NCI-H446 (cell line): ENCODE data around the gene SF3A2.

ENCODE experiments used
- DNase-seq, 2 experiments: peaks; one replicate each; lab custom pipeline; 2025; lab: John Stamatoyannopoulos, UW

SF3A2 gene

DNA sequence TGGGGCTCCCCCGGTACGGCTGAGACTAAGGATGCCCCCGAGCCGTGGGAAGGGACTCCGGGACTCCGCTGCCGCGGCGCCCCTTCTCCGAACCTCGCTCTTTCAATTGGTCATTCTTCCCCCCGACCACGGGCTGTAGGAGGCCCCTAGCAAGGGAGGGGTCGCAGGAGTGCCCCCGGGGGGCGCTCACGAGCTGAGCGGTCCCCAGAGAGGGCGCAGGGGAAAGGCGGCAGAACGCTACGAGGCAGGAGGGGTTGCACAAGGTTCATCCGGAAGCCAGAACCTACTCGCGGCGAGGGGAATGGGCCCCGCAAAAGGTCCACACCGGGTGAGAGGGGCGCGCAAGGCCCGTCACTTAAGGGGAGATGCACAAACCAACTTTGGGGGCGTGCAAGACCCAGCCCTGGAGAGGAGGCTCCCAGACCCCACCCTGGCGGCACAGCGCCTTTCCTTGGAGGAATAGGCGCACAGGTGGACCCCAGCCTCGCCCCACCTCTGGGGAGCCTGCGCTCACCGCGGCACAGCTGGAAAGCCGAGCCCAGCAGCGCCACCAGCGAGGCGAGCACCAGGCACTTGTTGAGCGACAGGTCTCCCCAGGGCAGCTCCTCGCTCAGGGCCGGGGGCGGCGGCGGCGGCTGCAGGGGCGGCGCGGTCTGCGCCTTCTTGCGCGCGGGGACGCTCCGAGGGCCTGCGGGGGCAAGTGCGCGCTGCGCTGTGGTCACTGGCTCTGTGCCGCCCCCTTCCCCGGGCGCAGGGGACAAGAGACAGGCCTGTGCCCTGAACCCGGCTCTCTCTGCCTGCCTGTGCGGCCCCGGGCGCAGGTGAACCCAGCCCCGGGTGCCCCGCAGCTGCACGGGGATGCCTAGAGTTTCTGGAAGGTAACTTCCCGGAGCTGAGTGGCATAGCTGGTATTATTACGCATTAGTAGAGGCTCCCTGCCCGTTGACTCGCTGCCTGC is 16.8 kb downstream of the SF3A2 start:
- no peak for DNase-seq

DNA sequence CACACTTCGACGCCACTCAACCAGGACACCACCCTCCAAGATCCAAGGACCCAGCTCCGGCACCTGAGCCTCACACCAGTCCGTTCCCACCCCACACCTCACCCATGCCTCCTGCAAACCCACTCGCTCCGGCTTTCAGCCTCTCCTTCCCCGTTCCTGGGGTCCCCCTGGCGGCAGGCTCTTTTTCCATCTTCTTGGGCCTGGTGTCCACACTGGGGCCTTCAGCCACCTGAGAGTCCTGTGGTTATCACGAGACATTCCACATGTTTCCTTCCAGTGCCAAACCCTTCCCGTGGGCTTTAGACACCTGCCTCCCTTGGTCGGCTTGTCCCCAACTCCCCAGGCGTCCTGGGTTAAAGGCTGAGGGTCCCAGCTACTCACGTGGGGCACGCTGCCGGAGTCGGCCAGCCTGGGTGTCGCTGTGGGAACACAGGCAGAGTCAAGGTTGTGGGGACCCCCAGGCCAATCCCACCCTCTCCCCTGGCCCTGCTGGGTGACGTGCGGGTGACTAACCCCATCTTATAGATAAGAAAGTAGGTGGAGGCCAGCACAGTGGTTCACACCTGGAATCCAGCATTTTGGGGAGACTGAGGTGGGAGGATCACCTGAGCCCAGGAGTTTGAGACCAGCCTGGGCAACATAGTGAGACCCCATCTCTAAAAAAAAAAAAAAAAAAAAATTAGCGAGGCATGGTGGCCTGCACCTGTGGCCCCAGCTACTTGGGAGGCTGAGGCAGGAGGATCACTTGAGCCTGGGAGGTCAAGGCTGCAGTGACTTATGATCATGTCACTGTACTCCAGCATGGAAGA is 17.6 kb downstream of the SF3A2 start:
- no peak for DNase-seq

- no peak for DNase-seq
Measured at GRCh38 chr19:2255112-2255845, 18.7 kb downstream of the SF3A2 start.

DNA sequence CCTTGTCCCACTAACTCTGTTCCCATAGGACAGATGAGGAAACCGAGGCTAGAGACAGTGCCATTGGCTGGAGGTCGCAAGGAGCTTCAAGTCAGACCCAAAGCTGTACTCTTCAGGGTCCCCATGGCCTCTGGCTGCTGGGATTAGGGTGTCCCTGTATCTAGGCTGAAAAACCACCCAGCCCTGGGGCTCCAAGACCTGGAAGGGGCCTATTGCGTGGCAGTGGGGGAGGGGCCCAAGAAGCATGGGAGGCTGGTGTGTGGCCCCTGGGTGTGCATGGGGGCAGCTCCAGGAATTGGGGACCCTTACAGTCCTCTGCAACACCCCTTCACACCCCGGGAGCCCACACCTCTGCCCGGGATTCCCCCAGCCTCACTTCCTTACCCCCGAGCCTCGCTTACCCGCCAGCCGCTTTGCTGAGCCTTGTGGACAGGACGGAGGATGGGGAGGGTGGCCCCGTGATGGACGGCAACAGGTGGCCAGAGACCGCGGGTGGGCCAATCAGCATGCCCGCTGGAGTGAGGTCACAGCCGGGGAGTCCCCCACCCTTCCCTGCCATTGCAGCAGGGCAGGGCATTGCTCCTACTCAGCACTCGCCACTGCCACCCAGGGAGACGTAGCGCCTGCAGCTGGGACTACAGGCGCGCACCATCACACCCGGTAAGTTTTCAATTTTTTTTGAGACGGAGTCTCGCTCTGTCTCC is 19.5 kb downstream of the SF3A2 start, which contains the start of gene JSRP1:
JSRP1 (minus strand) TSS at position 436 of the 704 bp plus-strand sequence. CDS start 1,103 bp downstream, outside the sequence.
- no peak for DNase-seq

DNA sequence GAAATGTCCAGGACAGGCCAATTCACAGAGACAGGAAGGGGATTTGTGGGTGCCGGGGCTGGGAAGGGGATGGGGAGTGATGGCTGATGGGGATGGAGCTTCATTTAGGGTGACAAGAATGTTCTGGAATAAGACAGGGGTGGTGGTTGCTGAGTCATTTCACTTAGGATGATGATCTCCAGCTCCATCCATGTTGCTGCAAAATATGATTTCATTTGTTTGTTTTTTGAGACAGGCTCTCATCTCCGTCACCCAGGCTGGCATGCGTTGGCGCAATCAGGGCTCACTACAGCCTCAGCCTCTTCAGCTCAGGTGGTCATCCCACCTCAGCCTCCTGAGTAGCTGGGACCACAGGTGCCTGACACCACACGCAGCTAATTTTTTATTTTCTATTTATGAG is 22.7 kb downstream of the SF3A2 start:
- no peak for DNase-seq

- DNase-seq, result no peak
Measured at GRCh38 chr19:2260341-2260805, 23.7 kb downstream of the SF3A2 start.

DNA sequence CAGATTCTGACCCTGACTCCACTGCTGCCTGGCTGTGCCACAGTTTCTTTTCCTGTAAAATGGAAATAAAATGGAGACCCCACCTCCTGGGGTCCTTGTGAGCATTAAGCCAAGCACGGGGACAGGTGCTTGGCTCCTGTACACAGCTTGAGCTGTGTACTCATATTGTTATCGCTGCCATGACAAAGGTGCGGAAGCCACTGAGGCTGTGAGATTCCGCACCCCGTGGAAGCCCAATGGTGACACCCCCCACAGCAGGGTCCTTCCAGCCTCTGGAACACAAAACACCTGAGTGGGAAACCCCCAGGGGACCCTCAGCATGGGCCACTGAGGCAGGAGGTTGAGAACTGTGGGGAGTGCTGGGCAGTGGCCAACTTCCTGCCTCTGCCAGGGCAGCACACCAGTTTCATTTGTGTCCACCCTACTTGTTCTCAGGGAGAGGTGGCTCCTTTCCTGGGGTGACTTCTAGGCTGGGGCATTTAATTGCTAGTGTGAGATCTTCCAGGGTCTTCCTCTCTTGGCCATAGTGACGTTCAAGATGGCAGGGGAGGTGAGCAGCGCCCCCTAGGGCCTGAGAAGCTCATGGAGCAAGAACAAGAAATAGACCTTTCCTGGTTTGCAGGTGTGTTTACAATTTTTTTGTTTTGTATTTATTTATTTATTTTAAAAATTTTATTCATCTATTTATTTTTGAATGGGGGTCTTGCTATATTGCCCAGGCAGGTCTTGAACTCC is 25.0 kb downstream of the SF3A2 start:
- DNase-seq, result no peak

DNA sequence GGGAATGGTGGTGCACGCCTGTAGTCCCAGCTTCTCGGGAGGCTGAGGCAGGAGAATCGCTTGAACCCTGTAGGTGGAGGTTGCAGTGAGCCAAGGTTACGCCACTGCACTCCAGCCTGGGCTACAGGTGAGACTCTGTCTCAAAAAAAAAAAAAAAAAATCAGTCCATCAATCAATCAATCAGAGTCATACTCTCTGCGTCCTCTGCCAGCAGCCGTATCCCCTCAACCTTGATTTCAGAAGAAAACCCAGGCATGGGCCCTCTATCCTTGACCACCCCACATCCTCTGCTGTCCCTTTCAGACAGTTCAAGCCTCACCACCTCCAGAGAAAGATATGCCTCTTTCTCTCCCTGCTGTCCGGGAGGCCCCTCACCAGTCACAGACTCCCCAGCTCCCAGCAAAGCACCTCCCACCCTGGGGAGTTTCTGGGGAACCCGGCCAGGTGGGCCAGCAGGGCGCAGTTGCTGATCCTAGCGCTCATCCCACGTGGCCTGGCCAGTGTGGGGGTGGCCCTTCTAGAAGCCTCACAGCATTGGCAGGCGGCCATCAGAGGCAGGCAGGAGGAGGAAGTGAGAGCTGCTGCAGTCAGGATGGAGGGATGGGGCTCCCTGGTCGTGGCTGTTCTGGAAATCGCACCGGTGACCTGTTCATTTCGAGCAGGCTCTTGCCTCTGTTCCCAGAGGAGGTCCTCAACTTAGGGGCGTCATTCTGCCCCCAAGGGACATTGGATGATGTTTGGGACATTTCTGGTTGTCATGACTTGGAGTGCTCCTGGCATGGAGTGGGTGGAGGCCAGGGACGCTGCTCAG is 29.8 kb downstream of the SF3A2 start:
- no peak for DNase-seq

DNA sequence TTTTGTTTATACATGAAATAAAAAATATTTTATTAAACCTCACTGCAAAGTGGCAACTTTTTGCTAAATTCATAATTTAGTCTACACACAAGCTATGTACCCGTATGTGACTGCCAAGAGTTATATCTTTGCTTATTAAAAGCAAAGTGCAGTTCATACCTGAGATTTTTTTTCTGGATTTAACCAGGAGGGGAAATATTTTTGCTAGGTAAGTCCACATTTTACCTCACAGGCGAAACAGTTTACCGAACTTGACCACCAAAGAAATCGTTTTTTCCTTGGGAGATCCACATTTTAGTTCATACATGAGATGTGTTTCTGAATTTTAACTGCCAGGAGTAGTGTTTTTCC is 31.8 kb downstream of the SF3A2 start:
- DNase-seq, result no peak

DNA sequence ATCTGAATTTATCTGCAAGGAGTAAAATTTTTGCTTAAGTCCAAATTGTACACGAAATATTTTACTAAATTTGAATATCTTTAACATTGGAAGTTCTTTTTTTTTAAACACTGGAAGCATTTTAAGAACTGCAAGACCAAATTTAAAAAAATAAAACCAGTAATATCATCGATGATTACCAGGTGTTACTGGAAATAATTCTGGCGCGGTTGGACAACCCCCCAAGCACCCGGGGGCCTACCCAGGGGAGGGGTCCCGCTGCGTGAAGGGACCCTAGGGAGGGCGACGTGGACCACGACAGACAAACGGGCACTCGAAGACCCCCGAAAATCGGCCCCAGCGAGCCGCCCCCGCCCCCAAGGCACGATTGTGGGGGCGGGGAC is 32.2 kb downstream of the SF3A2 start:
- DNase-seq, result no peak

DNA sequence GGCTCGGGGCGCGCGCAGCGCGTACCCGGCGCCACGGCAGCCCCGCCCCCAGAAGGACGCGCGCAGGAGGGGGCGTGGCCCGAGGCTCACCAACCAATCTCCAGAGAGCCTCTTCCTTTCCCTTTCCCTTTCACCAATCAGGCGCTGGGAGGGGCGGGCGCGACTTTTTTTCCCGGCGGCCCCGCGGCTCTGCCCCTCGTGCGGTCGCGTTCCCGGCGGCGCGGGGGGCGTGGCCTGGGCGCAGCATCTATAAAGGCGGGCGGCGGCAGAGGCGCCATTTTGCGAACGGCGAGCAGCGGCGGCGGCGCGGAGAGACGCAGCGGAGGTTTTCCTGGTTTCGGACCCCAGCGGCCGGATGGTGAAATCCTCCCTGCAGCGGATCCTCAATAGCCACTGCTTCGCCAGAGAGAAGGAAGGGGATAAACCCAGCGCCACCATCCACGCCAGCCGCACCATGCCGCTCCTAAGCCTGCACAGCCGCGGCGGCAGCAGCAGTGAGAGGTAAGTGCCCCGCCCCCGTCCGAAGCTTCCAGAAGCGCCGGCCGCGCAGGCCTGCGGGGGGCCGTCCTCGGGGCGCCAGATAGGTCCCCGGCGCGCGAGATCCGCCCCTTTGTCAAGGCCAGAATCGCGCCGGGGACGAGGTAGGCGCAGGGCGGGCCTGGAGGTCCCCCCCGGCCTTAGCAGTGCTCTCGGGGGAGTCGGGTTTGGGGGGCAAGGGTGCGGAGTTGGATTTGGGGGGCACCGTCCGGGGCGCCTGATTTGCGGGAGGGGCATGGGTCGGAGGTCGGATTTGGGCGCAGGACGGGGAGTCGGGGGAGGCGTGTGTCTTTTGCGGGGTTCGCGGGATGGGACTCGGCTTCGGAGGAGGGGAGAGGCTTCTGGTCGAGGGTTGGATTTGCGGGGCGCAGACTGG is 32.9 kb downstream of the SF3A2 start:
- DNase-seq, result peak; percentile 83 to 97

DNA sequence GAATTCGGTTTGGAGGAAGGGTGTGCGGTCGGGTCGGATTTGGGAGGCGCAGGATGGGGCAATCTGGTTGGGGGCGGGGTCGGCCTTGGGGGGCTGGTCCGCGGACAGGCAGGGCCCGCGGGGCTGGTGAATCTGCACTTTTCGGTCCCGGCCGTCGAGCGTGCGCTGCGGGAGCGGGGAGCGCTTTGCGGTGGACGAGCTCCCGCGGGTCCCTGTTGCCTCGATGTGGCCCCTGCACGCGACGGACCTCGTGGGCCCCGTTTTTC is 33.5 kb downstream of the SF3A2 start:
- no peak for DNase-seq

- peak; percentile 11 to 59 for DNase-seq
Measured at GRCh38 chr19:2270423-2271233, 34.0 kb downstream of the SF3A2 start.

- DNase-seq, result no peak
Measured at GRCh38 chr19:2271234-2272103, 34.8 kb downstream of the SF3A2 start.

DNA sequence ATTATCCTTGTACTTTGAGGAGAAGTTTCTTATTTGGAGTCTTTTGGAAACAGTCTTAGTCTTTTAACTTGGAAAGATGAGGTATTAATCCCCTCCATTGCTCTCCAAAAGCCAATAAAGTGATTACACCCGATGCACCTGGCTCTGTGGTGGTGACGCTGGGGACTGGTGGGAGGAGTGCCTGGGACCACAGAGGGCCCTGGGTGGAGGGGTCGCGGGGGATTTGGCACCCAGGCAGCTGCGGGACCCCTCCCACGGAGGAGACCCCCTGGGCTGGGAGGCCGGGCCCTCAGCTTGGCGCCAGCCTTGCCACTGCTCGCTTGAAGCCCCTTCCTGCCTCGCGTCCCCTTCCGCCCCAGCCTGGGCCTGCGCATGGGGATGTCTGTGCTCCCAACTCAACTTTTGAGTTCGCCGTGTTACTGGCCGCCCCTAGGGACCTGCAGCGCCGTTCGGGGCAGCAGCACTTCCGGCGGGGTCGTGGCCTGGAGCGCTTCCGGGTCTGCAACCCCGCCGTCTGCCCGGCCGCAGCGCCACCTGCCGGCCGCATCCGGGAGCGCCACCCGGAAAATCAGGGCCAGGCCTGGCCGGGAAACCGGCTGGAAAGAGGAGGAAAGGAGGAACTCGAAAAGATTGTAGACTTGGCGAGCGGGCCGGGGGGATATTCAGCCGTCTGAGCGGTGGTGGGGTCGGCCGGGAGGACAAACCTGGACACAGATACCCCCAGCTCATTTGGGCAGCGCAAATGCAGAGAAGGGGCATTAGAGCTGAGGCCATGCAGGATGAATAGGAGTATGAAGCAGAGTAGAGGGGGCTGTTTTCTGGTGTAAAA is 36.9 kb downstream of the SF3A2 start:
- peak; percentile 25 to 74 for DNase-seq

GRCh38 chr19:2274185-2274711 is 37.6 kb downstream of the SF3A2 start:
- no peak for DNase-seq
